Measurements from ENCODE around the gene WDR20. TPM values are rescaled to one million over a fixed set of nuclear protein-coding genes. Genes with fewer than 3 reads are reported as not detected.
A peak's percentile ranks its signal among the peaks of the same experiment; 100 is the strongest.

WDR20 gene
- total RNA-seq, 1 donor from 2014 or later = 25.2 TPM

DNA sequence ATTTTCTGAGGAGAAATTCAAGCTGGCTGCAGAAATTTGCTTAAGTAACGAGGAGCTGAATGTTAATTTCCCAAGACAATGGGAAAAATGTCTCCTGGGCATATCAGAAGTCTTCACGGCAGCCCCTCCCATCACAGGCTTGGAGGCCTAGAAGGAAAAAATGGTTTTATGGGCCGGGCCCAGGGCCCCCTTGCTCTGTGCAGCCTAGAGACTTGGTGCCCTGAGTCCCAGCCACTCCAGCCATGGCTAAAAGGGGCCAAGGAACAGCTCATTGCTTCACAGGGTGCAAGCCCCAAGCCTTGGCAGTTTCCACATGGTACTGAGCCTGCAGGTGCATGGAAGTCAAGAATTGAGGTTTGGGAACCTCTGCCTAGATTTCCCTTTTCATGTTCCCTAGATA is 28.6 kb upstream of the WDR20 start:
- peak; percentile 12 for DNase-seq
- no peak for ATAC-seq
- Histone ChIP-seq H3K9me3 (no peaks in the 10 kb centered on the region), H3K4me1 (no peaks in the 10 kb centered on the region), H3K4me3 (no peak overlapping the region), H3K36me3 (no peaks in the 10 kb centered on the region), H3K27me3 (no peaks in the 10 kb centered on the region), H3K27ac (no peak overlapping the region)
- TF ChIP-seq, protein P1, sequence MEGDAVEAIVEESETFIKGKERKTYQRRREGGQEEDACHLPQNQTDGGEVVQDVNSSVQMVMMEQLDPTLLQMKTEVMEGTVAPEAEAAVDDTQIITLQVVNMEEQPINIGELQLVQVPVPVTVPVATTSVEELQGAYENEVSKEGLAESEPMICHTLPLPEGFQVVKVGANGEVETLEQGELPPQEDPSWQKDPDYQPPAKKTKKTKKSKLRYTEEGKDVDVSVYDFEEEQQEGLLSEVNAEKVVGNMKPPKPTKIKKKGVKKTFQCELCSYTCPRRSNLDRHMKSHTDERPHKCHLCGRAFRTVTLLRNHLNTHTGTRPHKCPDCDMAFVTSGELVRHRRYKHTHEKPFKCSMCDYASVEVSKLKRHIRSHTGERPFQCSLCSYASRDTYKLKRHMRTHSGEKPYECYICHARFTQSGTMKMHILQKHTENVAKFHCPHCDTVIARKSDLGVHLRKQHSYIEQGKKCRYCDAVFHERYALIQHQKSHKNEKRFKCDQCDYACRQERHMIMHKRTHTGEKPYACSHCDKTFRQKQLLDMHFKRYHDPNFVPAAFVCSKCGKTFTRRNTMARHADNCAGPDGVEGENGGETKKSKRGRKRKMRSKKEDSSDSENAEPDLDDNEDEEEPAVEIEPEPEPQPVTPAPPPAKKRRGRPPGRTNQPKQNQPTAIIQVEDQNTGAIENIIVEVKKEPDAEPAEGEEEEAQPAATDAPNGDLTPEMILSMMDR (IDR thresholded peaks at IDR 0.05) = no peak
- intact Hi-C loops (cut with DNase I) = no loop called here

DNA sequence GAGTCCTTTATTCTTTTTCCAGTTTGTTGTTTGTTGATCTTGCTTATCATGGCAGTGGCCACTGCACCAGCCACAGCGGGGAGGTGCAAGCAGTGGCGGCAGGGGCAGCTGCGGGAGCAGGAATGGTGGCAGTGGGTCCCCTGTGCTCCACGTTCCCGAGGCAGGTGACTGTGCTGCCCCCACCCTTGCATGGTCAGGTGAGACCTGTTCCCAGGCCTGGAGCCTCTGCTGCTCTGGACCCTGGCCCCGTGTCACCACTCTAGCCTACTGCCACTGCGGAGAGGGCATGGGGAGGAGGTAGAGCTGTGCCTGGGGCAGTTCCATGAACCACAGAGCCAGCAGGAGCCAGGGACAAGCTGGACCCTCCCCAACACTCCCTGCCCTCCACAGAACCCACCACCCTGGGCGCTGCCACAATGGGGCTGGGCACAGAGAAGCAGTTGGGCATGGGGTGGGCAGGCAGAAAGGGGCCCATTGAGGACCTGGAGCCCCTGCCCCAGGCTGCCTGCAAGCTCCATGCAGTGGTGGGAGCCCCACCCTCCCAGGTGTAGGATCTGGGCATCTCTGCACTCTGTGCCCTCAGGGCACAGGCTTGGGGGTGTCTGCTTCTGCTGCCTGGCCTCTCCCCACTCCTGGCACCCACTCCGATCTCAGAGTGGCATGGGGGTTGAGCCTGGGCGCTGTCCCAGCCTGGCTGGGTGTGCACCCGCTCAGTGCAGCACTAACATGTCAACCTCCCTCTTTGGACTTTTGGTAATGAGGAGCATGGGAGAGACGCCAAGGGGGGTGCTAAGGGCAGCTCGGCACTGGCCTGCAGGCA is 23.1 kb upstream of the WDR20 start:
- peak; percentile 45 for DNase-seq
- Histone ChIP-seq H3K27me3 (no peaks in the 10 kb centered on the region), H3K27ac (no peak overlapping the region), H3K4me1 (no peaks in the 10 kb centered on the region), H3K36me3 (no peaks in the 10 kb centered on the region), H3K4me3 (no peak overlapping the region), H3K9me3 (no peaks in the 10 kb centered on the region)
- intact Hi-C loops (cut with DNase I) = no loop called here
- TF ChIP-seq, protein P1 (IDR thresholded peaks at IDR 0.05) = no peak
- peak; percentile 25 for ATAC-seq

GRCh38 chr14:102117852-102118251 is 21.8 kb upstream of the WDR20 start:
- DNase-seq (peak; percentile 50), ATAC-seq (no peak)
- H3K27ac ChIP-seq = no peak overlapping the region
- no peaks in the 10 kb centered on the region for H3K36me3 ChIP-seq
- no peaks in the 10 kb centered on the region for H3K4me1 ChIP-seq
- H3K4me3 ChIP-seq = no peak overlapping the region
- H3K9me3 ChIP-seq = no peaks in the 10 kb centered on the region
- intact Hi-C loops (cut with DNase I) = no loop called here
- TF ChIP-seq, protein P1 (IDR thresholded peaks at IDR 0.05) = no peak
- H3K27me3 ChIP-seq = no peaks in the 10 kb centered on the region

- DNase-seq = no peak
- intact Hi-C loops (cut with DNase I) = no loop called here
Observed at GRCh38 chr14:102120888-102121287, 18.8 kb upstream of the WDR20 start.

DNA sequence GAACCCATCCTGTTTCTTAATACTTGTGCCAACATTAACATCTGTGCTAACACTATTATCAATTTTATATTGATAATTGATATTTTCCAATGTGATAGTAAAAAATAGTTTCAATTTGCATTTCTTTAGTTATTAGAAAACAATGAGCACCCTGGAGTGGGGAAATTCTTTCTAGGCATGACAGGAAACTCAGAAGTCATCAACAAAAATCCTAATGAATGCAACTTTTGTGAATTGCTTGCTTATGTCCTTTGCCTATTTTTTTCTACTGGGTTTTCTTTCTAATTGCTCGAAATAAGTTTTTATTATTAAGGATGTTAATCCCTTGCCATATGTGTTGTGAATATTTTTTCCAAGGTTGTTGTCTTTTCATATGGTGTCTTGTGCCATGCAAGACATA is 18.1 kb upstream of the WDR20 start:
- no peaks in the 10 kb centered on the region for H3K36me3 ChIP-seq
- no peak overlapping the region for H3K4me3 ChIP-seq
- no peaks in the 10 kb centered on the region for H3K27me3 ChIP-seq
- H3K4me1 ChIP-seq = no peaks in the 10 kb centered on the region
- ATAC-seq = no peak
- H3K27ac ChIP-seq = no peak overlapping the region
- no peaks in the 10 kb centered on the region for H3K9me3 ChIP-seq
- no peak for DNase-seq
- intact Hi-C loops (cut with DNase I) = no loop called here
- TF ChIP-seq, protein P1 (IDR thresholded peaks at IDR 0.05) = no peak

More at GRCh38 chr14:102120888-102121287, 18.8 kb upstream of the WDR20 start:
- Histone ChIP-seq H3K36me3 (no peaks in the 10 kb centered on the region), H3K27me3 (no peaks in the 10 kb centered on the region), H3K27ac (no peak overlapping the region), H3K4me1 (no peaks in the 10 kb centered on the region), H3K4me3 (no peak overlapping the region), H3K9me3 (no peaks in the 10 kb centered on the region)
- no peak for ATAC-seq
- TF ChIP-seq, protein P1 (IDR thresholded peaks at IDR 0.05) = no peak
